OCI-LY3 (cell line): ENCODE data around the gene RUNX2.

Experiments used
- CTCF ChIP-seq: fragments of 200-600, 300-600 bp; sonication (generic); IDR thresholded peaks from 2 replicates; pipeline ENCODE4 v1.5.1; 2014; ENCODE audit warnings: antibody characterized with exemption, low read length, low read depth
- EZH2phosphoT487 ChIP-seq: fragments of 200-600 bp; shearing (Covaris generic); IDR thresholded peaks from 2 replicates; pipeline ENCODE4 v1.6.1; 2018; ENCODE audit warnings: antibody characterized with exemption, mixed run types, low read depth

- no peak for TF ChIP-seq CTCF
- no peak for TF ChIP-seq EZH2phosphoT487
Measured at GRCh38 chr6:45476341-45476740, 148.2 kb downstream of the RUNX2 start.
